ENCODE results near the gene LMAN1.

Gene LMAN1, protein sequence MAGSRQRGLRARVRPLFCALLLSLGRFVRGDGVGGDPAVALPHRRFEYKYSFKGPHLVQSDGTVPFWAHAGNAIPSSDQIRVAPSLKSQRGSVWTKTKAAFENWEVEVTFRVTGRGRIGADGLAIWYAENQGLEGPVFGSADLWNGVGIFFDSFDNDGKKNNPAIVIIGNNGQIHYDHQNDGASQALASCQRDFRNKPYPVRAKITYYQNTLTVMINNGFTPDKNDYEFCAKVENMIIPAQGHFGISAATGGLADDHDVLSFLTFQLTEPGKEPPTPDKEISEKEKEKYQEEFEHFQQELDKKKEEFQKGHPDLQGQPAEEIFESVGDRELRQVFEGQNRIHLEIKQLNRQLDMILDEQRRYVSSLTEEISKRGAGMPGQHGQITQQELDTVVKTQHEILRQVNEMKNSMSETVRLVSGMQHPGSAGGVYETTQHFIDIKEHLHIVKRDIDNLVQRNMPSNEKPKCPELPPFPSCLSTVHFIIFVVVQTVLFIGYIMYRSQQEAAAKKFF

DNA sequence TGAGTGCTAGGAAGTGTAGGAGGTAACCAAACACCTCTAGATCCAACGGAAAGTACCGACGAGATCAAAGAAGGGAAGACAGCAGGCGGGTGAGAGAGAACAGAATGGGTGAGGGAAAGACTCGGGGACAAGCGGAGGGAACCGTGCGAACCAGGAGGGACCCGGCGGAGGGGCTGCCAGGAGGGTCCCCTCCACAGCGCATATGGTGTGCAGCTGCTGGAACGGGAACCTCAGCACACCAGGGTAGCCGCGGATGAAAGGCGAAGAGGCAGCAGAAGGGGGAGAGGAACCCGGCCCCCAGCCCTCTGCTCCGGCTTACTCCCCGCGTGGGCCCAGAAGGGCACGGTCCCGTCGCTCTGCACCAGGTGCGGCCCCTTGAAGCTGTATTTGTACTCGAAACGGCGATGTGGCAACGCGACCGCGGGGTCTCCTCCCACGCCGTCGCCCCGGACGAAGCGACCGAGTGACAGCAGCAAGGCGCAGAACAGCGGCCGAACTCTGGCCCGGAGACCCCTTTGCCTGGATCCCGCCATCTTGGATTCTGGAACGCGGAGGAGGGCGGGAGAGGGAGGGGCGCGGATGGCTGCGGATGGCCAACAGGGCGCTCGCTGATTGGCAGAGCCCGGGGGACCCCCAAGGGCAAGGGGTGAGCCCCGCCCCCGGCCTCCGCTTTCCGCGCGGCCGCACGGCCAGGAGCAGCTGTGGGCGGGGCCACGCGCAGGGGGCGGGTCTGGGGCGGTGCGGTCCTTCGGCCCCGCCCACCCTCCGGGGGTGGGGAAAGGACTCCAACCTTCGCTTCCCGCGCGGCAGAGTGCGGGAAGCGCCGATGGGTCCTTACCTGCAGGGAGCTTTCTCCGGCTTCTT is at the start of gene LMAN1:
LMAN1 (minus strand) TSS at position 554 of the 864 bp plus-strand sequence; CDS start at position 533, 21 bp downstream.
- peak; percentile 76 for DNase-seq (ENCODE audit: low read depth)

DNA sequence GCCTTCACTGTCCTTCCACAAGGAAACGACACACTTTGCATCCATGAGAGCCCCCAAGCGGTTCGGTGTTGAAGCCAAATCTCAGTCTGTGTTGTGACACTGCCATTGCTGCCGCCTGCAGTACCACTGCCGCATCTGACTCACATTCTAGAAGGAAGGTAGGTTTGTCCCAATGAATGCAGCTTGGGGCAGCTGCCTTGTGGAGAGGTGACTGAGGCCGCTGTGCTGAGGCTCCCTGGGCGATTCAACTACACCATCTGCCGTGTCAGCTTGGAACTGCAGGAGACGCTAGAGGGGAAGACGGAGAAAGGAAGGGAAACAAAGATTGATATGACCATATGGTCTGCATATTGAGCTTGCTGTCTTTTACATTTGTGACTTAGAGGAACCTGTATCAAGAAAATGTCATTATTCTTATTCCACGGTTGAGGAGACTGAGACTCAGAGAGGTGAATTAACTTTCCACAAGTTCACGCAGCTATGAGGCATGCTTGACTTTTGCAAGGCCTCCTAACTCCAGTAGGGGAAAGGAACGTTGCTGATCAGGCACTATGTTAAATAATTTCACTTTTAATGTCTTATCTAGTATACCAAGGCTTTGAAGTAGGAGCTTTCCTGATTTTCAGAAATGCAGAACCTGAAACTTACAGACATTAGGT is 43.5 kb upstream of the LMAN1 start:
- DNase-seq (ENCODE audit: low read depth), result peak; percentile 46

DNA sequence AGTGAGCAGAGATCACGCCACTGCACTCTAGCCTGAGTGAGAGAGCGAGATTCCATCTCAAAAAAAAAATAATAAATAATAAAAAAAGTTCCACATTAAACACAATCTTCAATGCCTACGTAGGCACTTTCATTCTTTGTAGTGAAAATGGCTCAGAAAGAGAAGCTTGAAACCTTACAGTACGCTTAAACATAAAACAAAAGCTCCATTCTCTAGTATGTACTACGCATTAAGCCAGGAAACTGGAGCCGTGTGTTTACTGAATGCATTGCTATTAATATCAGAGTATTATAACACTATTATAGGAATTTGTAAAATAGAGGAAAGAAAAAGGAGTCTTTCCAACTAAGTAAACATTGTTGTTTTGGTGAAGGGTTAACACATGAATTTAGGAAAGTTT is 41.3 kb upstream of the LMAN1 start:
- no peak for DNase-seq (ENCODE audit: low read depth)

DNA sequence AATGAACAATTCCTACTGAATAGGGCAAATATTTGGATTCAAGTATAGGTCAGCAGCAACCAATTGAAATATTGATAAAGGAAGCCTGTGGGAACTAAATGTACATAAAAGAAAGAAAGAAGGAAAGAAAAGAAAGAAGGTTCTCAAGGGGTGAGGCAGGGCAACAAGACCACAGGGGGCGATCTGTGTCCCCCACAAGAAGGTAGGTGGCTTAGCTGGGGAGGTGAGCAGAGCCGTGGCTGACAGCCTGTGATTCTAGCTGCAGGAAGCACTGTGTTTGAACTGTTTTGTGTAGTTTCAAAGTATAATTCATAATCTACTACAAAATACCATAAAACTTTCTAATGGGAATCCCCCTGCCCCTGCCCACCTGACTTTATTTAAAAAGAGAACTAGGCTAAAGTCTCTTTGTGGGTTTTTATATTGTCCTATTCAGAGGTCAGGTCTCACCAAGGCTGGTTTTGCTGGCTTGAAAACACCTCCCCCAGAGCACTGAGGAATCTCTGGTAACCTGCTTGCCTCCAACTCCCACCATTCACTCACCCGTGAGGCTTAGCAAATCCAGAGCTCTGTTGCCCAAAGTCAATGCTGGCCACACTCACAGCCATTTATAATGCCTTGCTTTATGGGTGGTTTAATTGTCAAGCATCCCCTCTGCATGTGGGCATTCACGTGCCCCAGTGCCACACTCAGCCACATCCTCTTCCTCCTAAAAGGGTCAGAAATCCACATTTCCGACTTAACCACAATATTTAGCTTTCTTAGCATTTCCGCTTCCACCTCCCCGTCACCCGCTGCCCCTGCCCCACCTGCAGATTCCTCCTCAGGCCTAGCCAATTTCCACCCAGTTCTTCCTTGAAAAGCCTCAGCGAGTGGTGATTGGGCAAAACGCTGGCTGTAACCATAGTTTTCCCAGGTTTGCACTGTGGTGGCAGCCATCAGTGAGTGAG is 36.4 kb upstream of the LMAN1 start:
- no peak for DNase-seq (ENCODE audit: low read depth)

DNA sequence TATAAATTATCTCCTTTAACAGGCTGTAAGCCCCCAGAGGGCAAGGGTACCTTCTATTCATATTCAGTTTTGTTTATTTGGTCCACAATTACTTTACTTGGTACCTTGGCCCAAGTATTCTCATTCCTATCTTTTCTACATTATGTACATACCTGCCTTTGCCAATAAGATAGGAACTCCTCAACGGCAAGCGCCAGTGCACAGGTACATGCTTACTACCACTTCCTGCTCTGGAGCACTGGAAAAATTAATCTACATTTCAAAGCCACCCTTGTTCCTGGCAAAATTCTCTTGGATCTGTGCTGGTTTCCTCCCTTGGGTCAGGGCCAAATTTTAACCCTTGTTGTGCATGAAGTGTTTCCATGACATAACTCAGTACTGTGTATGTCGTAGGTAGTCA is 34.3 kb upstream of the LMAN1 start:
- DNase-seq (ENCODE audit: low read depth), result no peak

DNA sequence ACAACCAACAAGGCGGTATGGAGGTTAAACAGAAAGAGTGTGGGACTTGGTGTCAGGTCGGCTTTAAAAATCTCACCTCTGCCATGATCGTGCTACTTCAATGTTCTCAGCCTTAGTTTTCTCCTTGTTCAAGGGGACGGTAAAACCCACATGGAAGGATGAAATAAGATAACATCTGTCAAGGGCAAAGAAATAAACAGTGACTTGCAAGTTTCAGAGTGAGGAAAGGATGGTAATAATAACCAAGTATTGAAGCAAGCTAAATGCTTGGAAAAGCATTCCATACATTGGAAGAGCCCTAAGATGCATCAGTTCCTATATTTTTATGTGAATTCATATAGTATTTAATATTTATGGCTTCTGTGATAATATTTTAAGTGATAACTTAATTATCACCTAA is 29.8 kb upstream of the LMAN1 start:
- DNase-seq (ENCODE audit: low read depth), result no peak

DNA sequence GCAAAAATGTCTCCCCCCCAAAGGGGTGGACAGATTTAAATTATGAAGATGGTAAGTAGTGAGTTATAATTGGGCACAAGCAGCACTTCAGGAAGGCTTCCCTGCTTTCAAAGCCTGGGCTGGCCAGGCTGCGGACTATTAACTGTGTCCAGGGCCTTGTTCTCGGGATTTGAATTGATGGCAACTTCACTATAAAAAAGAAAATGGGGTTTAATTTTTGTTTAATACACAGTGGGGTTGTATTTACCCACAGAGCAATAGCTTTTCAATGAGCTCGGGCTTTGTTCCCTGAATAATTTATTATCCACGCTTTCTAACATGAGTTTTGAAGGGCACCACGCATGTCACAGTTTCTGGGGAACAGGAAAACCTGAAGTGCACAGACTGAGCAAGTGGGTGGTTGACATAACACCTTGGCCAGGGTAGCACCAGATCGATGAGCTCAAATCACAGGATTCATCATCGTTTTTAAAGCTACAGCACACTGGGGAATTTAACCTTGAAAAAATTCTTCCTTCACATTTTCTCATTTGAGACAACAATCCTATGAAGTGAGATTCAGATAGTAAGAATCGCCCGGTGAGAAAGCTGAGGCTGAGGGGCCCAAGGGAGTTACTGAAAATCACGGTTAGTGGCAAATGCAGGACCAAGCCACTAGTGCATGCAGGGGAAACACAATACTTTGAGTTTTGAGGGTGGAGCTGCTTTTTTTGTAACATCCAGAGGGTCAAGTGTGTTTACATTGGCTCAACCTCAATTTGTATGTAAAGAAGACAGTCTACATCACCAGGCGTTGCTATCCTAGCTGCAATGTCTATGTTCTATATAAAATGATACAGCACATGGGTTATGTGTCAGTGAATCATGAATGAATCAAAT is 28.9 kb upstream of the LMAN1 start:
- no peak for DNase-seq (ENCODE audit: low read depth)

DNA sequence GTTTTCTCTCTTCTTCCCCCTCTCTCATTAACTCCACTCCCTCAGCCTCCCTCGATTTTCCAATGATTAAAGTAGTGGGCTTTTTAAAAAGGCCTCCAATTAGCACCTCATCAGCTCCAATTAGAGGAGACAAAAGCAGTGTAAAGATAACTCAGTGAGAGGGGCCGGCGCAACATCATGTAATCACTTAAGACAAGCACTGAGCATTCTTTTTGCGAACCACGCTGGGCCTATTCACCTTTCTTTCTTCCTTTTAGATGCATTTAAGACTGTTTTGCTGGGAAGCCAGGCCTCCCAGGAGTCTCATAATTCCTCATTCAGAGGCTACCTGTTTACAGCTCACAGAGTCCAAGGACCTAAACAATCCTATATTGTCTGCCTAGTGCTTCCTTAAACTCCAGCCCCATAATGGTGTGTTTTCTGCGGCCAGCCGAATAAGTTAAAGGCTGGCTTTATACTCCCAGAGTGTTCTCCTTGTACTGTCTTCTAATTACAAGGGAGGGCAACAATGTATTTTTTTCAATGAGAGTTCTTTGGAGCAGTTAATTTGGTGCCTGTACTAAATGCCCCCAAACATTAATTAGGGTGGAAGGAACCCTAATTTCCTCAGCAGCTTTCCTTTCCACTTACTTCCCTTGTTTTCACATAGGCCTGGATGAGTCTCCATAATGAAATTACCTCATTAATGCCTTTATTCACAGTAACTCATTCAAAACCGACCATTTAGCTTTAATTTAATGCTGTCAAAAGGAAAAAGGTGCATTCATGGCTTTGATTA is 28.0 kb upstream of the LMAN1 start:
- no peak for DNase-seq (ENCODE audit: low read depth)

DNA sequence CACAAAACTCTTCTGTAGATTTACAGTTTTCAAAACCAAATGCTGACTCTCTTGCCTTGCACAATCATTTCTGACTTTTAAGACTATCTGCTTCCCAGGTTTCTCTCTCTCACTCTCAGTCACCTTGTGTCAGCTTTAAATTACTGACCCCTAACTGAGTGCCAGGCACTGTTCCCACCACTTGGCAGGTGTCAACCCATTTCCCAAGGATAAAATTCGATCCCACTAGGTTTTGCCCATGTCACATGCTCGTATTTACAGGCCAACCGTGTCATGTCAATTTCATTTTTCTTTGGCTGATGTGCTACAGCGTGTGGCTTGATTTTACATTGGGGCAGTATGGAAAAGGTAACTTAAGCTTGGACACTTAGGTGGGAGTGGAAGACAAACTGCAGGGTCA is 26.1 kb upstream of the LMAN1 start:
- no peak for DNase-seq (ENCODE audit: low read depth)

DNA sequence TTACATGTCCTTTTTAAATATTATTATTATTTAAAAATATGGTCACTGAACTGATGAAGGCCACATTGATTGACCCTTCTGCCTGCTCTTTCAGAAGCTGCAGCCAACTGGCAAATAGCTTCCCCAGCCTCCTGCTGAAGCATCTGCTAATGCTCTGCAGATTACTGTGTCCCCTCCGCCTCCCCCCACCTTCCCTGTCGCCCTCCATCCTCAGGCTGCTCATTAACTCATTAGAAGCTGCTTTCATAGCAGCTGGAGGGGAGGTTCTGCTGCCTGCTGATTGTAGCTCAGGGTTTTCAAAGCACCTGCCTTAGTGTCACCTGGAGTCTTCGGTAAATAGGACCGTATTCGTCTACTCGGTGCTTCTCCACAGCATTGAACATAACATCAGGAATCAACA is 24.8 kb upstream of the LMAN1 start:
- no peak for DNase-seq (ENCODE audit: low read depth)

DNA sequence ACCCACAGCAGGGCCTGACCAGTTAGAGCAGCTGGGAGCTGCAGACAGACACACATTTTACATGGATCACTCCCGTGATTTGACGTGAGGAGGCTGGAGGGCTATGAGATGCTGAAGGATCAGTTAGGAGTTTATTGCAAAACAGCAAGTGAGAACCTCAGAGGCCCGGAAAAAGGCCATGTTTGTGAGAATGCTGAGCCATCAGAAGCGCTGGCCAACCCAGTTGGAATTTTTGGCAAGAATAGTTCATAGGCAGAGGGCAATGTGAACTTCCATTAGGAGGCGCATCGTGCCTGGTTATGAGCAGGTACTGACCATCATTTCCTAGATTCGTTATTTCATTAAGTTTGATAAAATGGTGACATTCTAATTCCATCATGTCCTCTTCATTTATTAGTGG is 23.3 kb upstream of the LMAN1 start:
- DNase-seq (ENCODE audit: low read depth), result no peak

DNA sequence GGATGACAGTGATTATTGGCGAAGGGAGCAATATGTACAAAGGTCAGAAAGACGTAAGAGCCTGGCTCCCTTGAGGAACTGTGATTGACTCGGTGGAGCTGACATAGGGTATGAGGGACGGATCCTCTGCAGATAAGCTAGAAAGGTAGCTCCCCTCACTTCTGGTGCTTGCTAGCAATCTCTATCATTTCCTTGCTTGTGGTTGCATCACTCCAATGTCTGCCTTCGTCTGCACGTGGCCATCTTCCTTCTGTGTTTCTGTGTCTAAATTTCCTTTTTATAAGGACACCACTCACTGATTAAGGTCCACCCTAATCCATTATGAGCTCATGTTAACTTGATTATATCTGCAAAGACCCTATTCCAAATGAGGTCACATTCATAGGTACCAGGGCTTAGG is 22.9 kb upstream of the LMAN1 start:
- DNase-seq (ENCODE audit: low read depth), result no peak

DNA sequence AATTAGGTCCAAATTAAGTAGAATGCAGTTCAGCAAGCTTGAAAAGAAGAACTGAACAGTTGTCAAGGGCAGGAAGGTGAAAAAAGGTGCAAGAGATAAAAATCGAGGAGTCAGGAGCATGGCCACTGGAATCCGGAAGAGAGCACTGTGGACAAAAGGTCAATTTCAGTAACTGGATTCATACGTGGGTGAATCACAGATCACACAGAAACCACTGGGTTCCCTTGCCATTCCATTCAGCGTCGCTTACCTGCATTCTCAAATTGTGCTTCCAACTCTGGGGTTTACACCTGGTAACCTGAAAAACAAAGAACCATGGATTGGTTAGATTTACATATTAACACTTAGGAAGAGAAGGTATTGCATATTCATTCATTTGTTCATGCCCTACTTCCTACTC is 21.6 kb upstream of the LMAN1 start:
- no peak for DNase-seq (ENCODE audit: low read depth)

DNA sequence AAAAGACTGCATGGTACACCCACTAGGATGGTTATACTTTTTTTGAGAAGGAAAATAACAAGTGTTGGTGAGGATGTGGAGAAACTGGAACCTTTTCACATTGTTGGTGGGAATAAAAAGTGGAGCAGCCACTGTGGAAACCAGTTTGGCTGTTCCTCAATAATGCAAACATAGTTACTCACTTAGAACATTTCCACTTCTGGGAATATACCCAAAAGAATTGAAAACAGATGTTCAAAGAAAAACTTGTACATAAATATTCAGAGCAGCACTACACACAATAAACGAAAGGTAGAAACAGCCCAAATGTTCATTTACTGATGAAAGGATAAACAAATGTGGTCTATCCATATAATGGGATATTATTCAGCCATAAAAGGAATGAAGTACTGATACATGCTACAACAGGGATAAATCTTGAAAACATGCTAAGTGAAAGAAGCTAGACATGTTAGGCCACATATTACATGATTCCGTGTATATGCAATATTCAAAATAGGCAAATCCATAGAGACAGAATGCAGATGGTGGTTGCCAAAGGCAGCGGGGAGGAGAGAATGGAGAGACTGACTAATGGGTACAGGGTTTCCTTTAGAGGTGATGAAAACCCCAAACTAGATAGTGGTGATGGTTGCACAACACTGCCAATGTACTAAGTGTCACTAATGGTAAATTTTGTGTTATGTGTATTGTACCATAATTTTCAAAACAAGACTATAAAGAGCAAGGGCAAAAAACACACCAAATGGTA is 20.9 kb upstream of the LMAN1 start:
- DNase-seq (ENCODE audit: low read depth), result no peak

DNA sequence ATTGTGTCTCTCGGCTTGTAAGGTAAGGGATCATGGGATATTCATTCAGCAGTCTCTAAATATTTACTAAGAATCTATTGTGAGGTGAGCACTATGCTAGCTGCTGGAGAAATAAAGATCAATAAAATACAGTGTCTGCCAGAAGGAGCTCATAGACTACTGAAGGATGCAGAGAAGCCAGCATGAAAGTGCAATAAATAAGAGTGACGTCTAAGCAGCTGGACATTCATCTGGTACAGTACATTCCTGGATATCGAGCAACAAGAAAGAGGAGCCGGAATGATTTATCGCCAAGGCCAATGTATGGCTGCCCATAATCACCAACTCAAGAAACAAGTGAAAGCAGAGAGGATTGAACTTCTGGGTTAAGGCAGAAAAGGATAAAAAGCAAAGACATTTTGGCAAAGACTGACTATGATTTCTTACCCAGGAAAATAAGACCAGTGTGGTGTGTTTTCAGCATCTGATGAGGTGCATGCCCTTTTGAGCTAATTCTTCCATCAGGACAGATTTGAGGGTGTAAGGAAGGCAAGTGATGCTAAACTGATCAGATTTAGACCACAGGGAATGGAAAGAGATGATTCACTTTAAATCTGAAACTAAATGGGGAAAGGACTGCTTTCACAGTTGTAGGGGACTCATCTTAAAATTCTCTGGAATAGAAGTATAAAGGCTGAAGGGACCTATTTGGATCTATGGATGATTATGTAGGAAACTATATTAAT is 18.7 kb upstream of the LMAN1 start:
- no peak for DNase-seq (ENCODE audit: low read depth)

DNA sequence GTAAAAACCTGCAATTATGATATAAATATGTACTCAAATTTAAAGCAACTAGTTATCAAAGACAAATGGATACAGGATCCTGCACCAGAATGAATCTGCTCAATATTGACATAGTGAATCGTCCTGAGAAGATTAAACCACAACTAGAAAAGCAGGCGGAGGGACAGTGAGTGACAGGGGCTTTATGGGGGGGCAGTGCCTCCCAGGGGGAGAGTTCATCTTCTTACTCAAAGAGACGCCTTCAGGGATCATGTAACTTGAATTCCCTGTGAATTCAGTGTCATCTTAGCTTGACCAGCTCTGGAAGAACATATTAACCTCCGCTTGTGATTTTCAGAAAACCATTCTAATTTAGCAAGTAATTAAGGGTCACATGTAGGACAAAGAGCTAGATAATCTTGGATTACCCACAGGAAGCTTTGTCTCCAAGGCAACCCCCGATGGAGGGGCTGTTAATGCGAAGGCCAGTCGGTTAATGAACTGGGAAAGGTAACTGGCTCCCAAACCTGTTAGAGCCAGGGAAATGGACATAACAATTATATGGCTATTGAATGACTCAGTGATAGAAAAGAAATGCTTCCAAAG is 17.4 kb upstream of the LMAN1 start:
- no peak for DNase-seq (ENCODE audit: low read depth)

DNA sequence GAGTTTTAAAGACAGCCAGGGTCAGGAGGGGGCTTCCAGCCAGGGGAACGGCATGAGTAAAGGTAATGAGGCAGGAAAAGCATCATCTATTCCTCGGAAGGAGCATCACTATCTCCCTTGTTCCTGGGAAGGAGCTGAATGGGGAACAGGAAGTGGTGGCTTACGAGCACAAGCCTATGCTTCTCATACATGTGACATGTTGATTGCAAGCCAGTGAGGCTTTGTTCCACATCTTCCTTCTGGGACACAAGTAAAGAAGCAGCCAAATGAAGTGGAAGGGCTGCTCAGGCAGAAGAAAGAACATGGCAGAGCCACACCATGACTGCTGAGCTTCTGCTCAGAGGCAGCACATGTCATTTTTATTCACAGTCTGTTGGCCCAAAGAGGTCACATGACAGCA is 15.1 kb upstream of the LMAN1 start:
- no peak for DNase-seq (ENCODE audit: low read depth)

DNA sequence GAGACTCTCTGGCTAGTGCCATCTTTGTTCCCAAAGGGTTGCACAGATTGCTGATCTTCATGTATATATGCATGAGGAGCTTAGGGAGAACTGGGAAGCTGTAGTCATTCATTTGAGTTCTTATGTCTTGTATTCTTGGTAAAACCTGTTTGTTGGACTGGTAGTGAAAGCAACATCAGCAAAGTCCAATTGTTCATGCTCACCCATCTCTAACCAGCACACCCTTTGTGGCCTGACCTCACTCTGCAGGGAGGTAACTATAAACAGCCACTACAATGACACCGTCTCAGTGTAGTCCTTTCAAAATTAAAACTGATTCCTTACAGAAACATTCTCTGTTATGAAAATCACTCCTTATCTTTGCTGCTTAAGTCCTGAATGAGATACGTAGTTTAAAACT is 13.9 kb upstream of the LMAN1 start:
- DNase-seq (ENCODE audit: low read depth), result no peak
